Tibial nerve (tissue), 4 donors: ENCODE data around the gene ACAD10. TPM values are rescaled to one million over a fixed set of nuclear protein-coding genes. Genes with fewer than 3 reads are reported as not detected.

Experiments used
- DNase-seq, 2 donors: peaks; one replicate each; pipeline ENCODE4 v3.0.0-alpha.2; 2019; ENCODE audit warnings: low spot score in 2 of 2
- H3K27ac ChIP-seq, 4 donors: fragments of 200-600 bp; sonication (generic) in 3 of 4; one replicate each; pipeline ENCODE4 v1.5.1; 2017 to 2019; ENCODE audit warnings: mild to moderate bottlenecking in 1 of 4
- H3K27me3 ChIP-seq, 2 donors: fragments of 200-600 bp; sonication (generic) in 1 of 2; one replicate each; pipeline versions ENCODE4 v1.5.1 to v1.6.0; 2017 to 2019
- H3K36me3 ChIP-seq, 3 donors: fragments of 200-600 bp; sonication (generic); one replicate each; pipeline ENCODE4 v1.5.1; 2018 to 2019
- H3K4me1 ChIP-seq, 4 donors: fragments of 200-600 bp; sonication (generic) in 3 of 4; one replicate each; pipeline ENCODE4 v1.5.1; 2017 to 2019
- H3K4me3 ChIP-seq, 4 donors: fragments of 200-600 bp; sonication (generic) in 3 of 4; one replicate each; pipeline ENCODE4 v1.5.1; 2017 to 2019; ENCODE audit warnings: mild to moderate bottlenecking in 1 of 4, moderate library complexity in 1 of 4
- H3K9me3 ChIP-seq, 4 donors: fragments of 200-600 bp; sonication (generic) in 3 of 4; one replicate each; pipeline ENCODE4 v1.5.1; 2017 to 2019
- EP300 ChIP-seq, 2 donors: sonication (generic); formaldehyde crosslinking; IDR thresholded peaks; one replicate each; pipeline ENCODE4 v1.6.1; 2017; ENCODE audit warnings: antibody characterized with exemption in 2 of 2, mild to moderate bottlenecking in 1 of 2
- POLR2A ChIP-seq, 2 donors: fragments of 450-650 bp; IDR thresholded peaks; one replicate each; pipeline ENCODE4 v1.6.1; 2017; ENCODE audit warnings: antibody characterized with exemption in 2 of 2, mild to moderate bottlenecking in 2 of 2, moderate library complexity in 2 of 2
- WGBS, 2 donors: methylation state at CpG; one replicate each; pipeline ENCODE4 v1.1.5; 2018; 5-methylcytosine and 5-hydroxymethylcytosine counted together
- total RNA-seq, 4 donors: library from RNA; depleted of rRNA; stranded (reverse); fragments of >200 nt; gene quantifications; one replicate each; pipeline ENCODE4 v1.1.0, GENCODE V29; 2016
- TF ChIP-seq, protein P1 (sequence below), 5 experiments: fragments of 200-600 bp in 3 of 5; fragments of 450-650 bp in 2 of 5; sonication (generic) in 3 of 5; IDR thresholded peaks; one replicate each; pipeline ENCODE4 v1.5.1; 2016 to 2019; ENCODE audit warnings: antibody characterized with exemption in 5 of 5, mild to moderate bottlenecking in 3 of 5, moderate library complexity in 2 of 5

ACAD10 gene
- total RNA-seq, 4 donors from 2014 or later, result 20.3 to 41.4 (median 21.4) TPM

DNA sequence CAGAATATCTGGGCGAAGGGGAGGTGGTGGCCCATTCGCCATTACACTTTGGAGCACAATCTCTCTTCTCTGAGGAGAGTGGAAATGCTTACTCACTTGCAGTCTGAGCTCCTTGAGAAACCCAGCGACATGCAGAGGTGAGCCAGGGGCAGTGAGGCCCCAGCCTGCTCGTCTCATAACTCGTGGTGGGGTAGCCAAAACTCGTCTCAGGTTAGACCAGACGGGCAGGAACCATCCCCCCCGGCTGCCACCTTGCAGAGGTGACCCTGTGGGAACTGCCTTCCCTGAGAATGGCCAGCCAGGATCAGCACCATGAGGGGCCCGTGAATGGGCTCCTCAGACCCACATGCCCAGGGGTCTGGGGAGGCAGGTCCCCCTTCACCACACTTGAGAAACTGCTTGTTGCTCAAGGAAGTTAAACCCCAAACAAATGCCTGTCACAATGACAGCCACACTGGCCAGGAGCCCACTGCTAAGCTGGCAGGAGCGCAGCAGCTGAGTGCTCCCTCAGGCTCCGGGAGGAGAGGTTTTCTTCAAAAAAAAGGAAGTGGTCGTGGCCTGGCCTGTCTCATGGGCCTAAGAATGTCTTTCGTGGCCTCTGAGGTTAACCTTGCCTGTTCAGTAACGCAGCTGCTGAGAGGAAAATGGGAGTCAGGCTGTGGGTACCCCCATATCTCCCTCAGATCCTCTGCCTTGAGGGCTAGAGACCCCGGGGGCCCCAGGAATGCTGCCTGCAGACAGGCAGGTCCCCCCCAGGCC, 71.7 kb downstream of the ACAD10 start:
- Histone ChIP-seq H3K4me3 (no peak overlapping the region), H3K27ac (no peak overlapping the region), H3K36me3 (peaks cover 0 to 56% (median 0%) of the 10 kb centered on the region in 3 donors), H3K9me3 (no peaks in the 10 kb centered on the region), H3K4me1 (peaks cover 0 to 5% (median 2%) of the 10 kb centered on the region in 4 donors), H3K27me3 (no peaks in the 10 kb centered on the region)
- TF ChIP-seq POLR2A (IDR thresholded peaks at IDR 0.05) (no peak), EP300 (IDR thresholded peaks at IDR 0.05) (peak in 1 of 2 donors; percentile 18)
- TF ChIP-seq, protein P1, sequence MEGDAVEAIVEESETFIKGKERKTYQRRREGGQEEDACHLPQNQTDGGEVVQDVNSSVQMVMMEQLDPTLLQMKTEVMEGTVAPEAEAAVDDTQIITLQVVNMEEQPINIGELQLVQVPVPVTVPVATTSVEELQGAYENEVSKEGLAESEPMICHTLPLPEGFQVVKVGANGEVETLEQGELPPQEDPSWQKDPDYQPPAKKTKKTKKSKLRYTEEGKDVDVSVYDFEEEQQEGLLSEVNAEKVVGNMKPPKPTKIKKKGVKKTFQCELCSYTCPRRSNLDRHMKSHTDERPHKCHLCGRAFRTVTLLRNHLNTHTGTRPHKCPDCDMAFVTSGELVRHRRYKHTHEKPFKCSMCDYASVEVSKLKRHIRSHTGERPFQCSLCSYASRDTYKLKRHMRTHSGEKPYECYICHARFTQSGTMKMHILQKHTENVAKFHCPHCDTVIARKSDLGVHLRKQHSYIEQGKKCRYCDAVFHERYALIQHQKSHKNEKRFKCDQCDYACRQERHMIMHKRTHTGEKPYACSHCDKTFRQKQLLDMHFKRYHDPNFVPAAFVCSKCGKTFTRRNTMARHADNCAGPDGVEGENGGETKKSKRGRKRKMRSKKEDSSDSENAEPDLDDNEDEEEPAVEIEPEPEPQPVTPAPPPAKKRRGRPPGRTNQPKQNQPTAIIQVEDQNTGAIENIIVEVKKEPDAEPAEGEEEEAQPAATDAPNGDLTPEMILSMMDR (IDR thresholded peaks at IDR 0.05), result no peak
- no peak for DNase-seq
- WGBS, 2 donors, result 66 to 74% methylated on average over 14 to 15 of the region's 15 CpGs

DNA sequence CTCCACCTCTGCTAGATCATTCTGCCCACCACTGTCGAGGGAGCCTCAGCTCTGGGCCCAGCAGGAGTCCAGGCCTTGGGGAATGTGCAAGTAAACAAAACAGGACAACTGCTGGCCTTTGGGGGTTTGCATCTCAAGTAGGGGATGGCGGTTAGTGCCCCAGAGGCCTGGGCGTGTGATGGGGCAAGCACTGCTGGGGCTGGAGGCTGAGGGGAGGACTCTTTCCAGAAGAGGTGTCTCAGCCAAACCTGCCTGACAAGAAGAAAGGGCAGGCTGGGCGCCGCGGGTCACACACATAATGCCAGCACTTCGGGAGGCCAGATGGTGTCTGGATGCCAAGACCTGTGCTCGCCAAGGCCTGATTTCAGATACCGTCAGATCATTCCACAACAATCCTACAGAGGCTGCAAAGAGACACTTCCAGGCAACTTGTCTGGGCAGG, 72.3 kb downstream of the ACAD10 start:
- Histone ChIP-seq H3K36me3 (peaks cover 0 to 55% (median 0%) of the 10 kb centered on the region in 3 donors), H3K9me3 (no peaks in the 10 kb centered on the region), H3K27ac (no peak overlapping the region), H3K4me1 (peaks cover 0 to 5% (median 2%) of the 10 kb centered on the region in 4 donors), H3K4me3 (no peak overlapping the region), H3K27me3 (no peaks in the 10 kb centered on the region)
- DNase-seq, result no peak
- 75 to 86% methylated on average over 8 to 9 of the region's 9 CpGs for WGBS, 2 donors
- TF ChIP-seq EP300 (IDR thresholded peaks at IDR 0.05) (no peak), POLR2A (IDR thresholded peaks at IDR 0.05) (no peak)
- TF ChIP-seq, protein P1 (IDR thresholded peaks at IDR 0.05), result no peak

DNA sequence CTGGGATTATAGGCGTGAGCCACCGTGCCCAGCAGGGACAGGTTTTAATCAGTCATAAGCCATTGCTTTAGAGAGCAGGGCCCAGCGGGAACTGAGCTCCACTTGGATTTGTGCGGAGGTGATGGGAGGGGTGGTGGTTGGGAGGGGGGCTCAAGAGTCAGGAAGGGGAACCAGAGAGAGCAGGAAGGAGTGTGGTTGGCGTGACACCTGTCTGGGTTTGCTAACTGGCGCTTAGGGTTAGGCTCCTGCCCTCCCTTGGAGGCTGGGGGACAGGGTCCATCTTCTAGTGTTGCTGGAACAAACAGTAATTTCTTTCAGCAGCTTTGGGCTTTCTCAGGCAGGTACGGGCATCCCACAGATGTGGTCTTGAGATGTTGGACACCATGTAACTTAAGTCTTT, 73.4 kb downstream of the ACAD10 start:
- peaks cover 0 to 44% (median 0%) of the 10 kb centered on the region in 3 donors for H3K36me3 ChIP-seq
- H3K4me1 ChIP-seq, result peaks cover 0 to 5% (median 2%) of the 10 kb centered on the region in 4 donors
- no peak for DNase-seq
- H3K27ac ChIP-seq, result no peak overlapping the region
- H3K4me3 ChIP-seq, result no peak overlapping the region
- no peaks in the 10 kb centered on the region for H3K27me3 ChIP-seq
- 81% methylated on average over 7 of the region's 7 CpGs for WGBS, 2 donors
- H3K9me3 ChIP-seq, result no peaks in the 10 kb centered on the region
- TF ChIP-seq POLR2A (IDR thresholded peaks at IDR 0.05), result no peak
- TF ChIP-seq, protein P1 (IDR thresholded peaks at IDR 0.05), result no peak
- TF ChIP-seq EP300 (IDR thresholded peaks at IDR 0.05), result no peak

DNA sequence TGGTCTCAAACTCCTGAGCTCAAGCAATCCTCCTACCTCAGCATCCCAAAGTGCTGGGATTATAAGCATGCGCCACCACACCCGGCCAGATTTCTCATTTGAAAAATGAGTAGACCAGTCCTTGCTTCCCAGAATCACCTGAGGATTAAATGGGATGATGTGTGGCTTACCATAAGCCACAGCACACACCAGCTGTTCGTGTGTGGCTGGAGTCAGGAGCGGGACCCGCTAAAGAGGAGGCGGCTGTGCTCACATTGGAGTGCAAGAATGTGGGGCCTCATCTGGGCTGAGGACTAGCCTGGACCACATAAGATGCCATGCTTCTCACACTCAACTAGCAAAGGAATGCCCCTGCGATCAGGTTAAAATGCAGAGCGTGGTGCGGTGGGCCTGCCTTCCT, 74.1 kb downstream of the ACAD10 start:
- WGBS, 2 donors, result 74 to 82% methylated on average over 9 of the region's 9 CpGs
- H3K4me1 ChIP-seq, result peaks cover 0 to 5% (median 2%) of the 10 kb centered on the region in 4 donors

DNA sequence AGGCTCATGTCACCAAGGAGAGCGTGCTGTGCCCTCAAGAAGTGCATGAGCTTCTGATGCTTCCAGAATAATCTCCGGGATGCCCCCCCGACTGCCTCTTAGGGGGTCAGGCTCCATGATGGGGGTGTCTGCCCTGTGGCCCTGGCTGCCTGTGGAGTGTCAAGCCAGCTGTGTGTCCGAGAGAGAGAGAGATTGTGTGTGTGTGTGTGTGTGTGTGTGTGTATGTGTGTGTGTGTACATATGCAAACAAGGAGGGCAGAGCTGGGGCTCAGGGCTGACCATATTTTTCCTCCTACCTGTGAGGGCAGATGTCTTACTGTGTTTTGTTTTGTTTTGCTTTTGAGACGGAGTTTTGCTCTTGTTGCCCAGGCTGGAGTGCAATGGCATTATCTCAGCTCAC, 75.2 kb downstream of the ACAD10 start:
- H3K27me3 ChIP-seq, result no peaks in the 10 kb centered on the region
- DNase-seq, result no peak
- 63 to 67% methylated on average over 5 of the region's 5 CpGs for WGBS, 2 donors
- no peak overlapping the region for H3K4me3 ChIP-seq
- H3K36me3 ChIP-seq, result peaks cover 0 to 26% (median 0%) of the 10 kb centered on the region in 3 donors
- no peak overlapping the region for H3K27ac ChIP-seq
- H3K4me1 ChIP-seq, result peaks cover 0 to 6% (median 2%) of the 10 kb centered on the region in 4 donors
- no peaks in the 10 kb centered on the region for H3K9me3 ChIP-seq
- TF ChIP-seq, protein P1 (IDR thresholded peaks at IDR 0.05), result no peak
- TF ChIP-seq EP300 (IDR thresholded peaks at IDR 0.05) (no peak), POLR2A (IDR thresholded peaks at IDR 0.05) (no peak)

More for the DNA sequence above, 74.1 kb downstream of the ACAD10 start:
- TF ChIP-seq, protein P1 (IDR thresholded peaks at IDR 0.05), result no peak
- TF ChIP-seq EP300 (IDR thresholded peaks at IDR 0.05), result no peak
- no peak for TF ChIP-seq POLR2A (IDR thresholded peaks at IDR 0.05)
- H3K36me3 ChIP-seq, result peaks cover 0 to 37% (median 0%) of the 10 kb centered on the region in 3 donors
- DNase-seq, result no peak
- H3K27me3 ChIP-seq, result no peaks in the 10 kb centered on the region
- H3K4me3 ChIP-seq, result no peak overlapping the region
- no peaks in the 10 kb centered on the region for H3K9me3 ChIP-seq
- H3K27ac ChIP-seq, result no peak overlapping the region
